Naive B cell (primary cell): Measurements from ENCODE around the gene OR10V1. TPM values are rescaled to one million over a fixed set of nuclear protein-coding genes. Genes with fewer than 3 reads are reported as not detected.

Experiments
- ATAC-seq, 2 donors: fragments of 150-1000 bp; cut with Tn5 transposase; 2 replicates each; pipeline ENCODE4 v1.10.0; 2021; ENCODE audit warnings: low read depth in 2 of 2, mild to moderate bottlenecking in 2 of 2, moderate library complexity in 2 of 2
- DNase-seq: peaks from one replicate; pipeline ENCODE4 v3.0.0; 2022
- H3K27ac Mint-ChIP-seq, 6 donors: one replicate each; pipeline ENCODE4 v1.8.0; 2020 to 2022; ENCODE audit warnings: mild to moderate bottlenecking in 6 of 6, mixed read lengths in 6 of 6, moderate library complexity in 5 of 6, inconsistent platforms in 2 of 6
- H3K27me3 Mint-ChIP-seq, 3 donors: one replicate each; pipeline ENCODE4 v1.8.0; 2021 to 2022; ENCODE audit warnings: mixed read lengths in 3 of 3, mild to moderate bottlenecking in 1 of 3
- H3K36me3 Mint-ChIP-seq, 2 donors: one replicate each; pipeline ENCODE4 v1.8.0; 2020 to 2022; ENCODE audit warnings: mixed read lengths in 2 of 2, inconsistent platforms in 1 of 2, mild to moderate bottlenecking in 1 of 2
- H3K4me1 Mint-ChIP-seq, 3 donors: one replicate each; pipeline ENCODE4 v1.8.0; 2020 to 2022; ENCODE audit warnings: mixed read lengths in 3 of 3, inconsistent platforms in 1 of 3, mild to moderate bottlenecking in 1 of 3, moderate library complexity in 1 of 3
- H3K4me3 Mint-ChIP-seq, 8 donors: one replicate each; pipeline ENCODE4 v1.8.0; 2020 to 2022; ENCODE audit warnings: mild to moderate bottlenecking in 8 of 8, mixed read lengths in 8 of 8, moderate library complexity in 8 of 8, inconsistent platforms in 2 of 8
- H3K9me3 Mint-ChIP-seq, 7 donors: one replicate each; pipeline ENCODE4 v1.8.0; 2020 to 2022; ENCODE audit warnings: mixed read lengths in 7 of 7, mild to moderate bottlenecking in 5 of 7, inconsistent platforms in 2 of 7, moderate library complexity in 1 of 7
- polyA plus RNA-seq, 6 donors: library from polyadenylated mRNA; unstranded; fragments of 300-500 nt; fragmentation: Illumina TruSeq; gene quantifications; one replicate each; pipeline ENCODE4 v1.2.3, GENCODE V29; 2021; ENCODE audit warnings: low read depth in 6 of 6

The OR10V1 gene
- polyA plus RNA-seq, result not detected

- no peaks in the 10 kb centered on the region for H3K9me3 Mint-ChIP-seq
Measured at GRCh38 chr11:59713745-59714144, at the start of gene OR10V1. Gene OR10V1 (minus strand): TSS chr11:59713845. CDS start chr11:59713845, 0 bp downstream.

GRCh38 chr11:59761993-59762392 lies 48.3 kb upstream of the OR10V1 start:
- peak overlapping the region in 1 of 6 donors; percentile 12 for H3K27ac Mint-ChIP-seq
- no peak for DNase-seq
- H3K27me3 Mint-ChIP-seq, result no peaks in the 10 kb centered on the region
- H3K36me3 Mint-ChIP-seq, result peaks cover 4 to 10% of the 10 kb centered on the region in 2 donors
- no peak for ATAC-seq
- H3K9me3 Mint-ChIP-seq, result no peaks in the 10 kb centered on the region
- peaks cover 10 to 22% (median 19%) of the 10 kb centered on the region in 3 donors for H3K4me1 Mint-ChIP-seq
- peak overlapping the region in 1 of 8 donors; percentile 31 for H3K4me3 Mint-ChIP-seq

More at GRCh38 chr11:59713745-59714144, at the start of gene OR10V1:
- ATAC-seq (no peak), DNase-seq (no peak)
- Mint-ChIP-seq H3K4me1 (no peaks in the 10 kb centered on the region), H3K27ac (no peak within 1 kb of the TSS), H3K4me3 (no peak within 1 kb of the TSS), H3K36me3 (no peaks in the 10 kb centered on the region), H3K27me3 (peaks cover 16 to 37% (median 29%) of the 10 kb centered on the region in 3 donors)

- Mint-ChIP-seq H3K36me3 (peaks cover 4 to 10% of the 10 kb centered on the region in 2 donors), H3K27me3 (no peaks in the 10 kb centered on the region), H3K9me3 (no peaks in the 10 kb centered on the region), H3K27ac (peak overlapping the region in 1 of 6 donors; percentile 40), H3K4me1 (peaks cover 22 to 30% (median 25%) of the 10 kb centered on the region in 3 donors), H3K4me3 (peak overlapping the region in 1 of 8 donors; percentile 4)
- DNase-seq, result no peak
- no peak for ATAC-seq
Measured at GRCh38 chr11:59760771-59761170, 47.1 kb upstream of the OR10V1 start.

- peaks cover 4 to 10% of the 10 kb centered on the region in 2 donors for H3K36me3 Mint-ChIP-seq
- no peak overlapping the region for H3K27ac Mint-ChIP-seq
- ATAC-seq (no peak), DNase-seq (no peak)
- no peaks in the 10 kb centered on the region for H3K27me3 Mint-ChIP-seq
- no peaks in the 10 kb centered on the region for H3K9me3 Mint-ChIP-seq
- H3K4me1 Mint-ChIP-seq, result peaks cover 16 to 28% (median 25%) of the 10 kb centered on the region in 3 donors
- H3K4me3 Mint-ChIP-seq, result no peak overlapping the region
Measured at GRCh38 chr11:59759900-59760299, 46.3 kb upstream of the OR10V1 start.

GRCh38 chr11:59758401-59759037 lies 44.9 kb upstream of the OR10V1 start:
- H3K36me3 Mint-ChIP-seq, result peaks cover 4 to 10% of the 10 kb centered on the region in 2 donors
- ATAC-seq (no peak), DNase-seq (no peak)
- peak overlapping the region in 2 of 8 donors; percentile 35 to 82 for H3K4me3 Mint-ChIP-seq
- H3K27ac Mint-ChIP-seq, result peak overlapping the region in 1 of 6 donors; percentile 30
- peaks cover 24 to 35% (median 35%) of the 10 kb centered on the region in 3 donors for H3K4me1 Mint-ChIP-seq
- no peaks in the 10 kb centered on the region for H3K9me3 Mint-ChIP-seq
- H3K27me3 Mint-ChIP-seq, result no peaks in the 10 kb centered on the region

GRCh38 chr11:59756845-59757244 lies 43.2 kb upstream of the OR10V1 start:
- Mint-ChIP-seq H3K4me3 (peak overlapping the region in 6 of 8 donors; percentile 10 to 96 (median 84)), H3K36me3 (no peaks in the 10 kb centered on the region), H3K9me3 (no peaks in the 10 kb centered on the region), H3K27ac (peak overlapping the region in 4 of 6 donors; percentile 20 to 47 (median 29)), H3K27me3 (no peaks in the 10 kb centered on the region), H3K4me1 (peaks cover 24 to 35% (median 30%) of the 10 kb centered on the region in 3 donors)
- ATAC-seq (no peak), DNase-seq (no peak)

- no peaks in the 10 kb centered on the region for H3K27me3 Mint-ChIP-seq
- no peak for DNase-seq
- no peak for ATAC-seq
- H3K27ac Mint-ChIP-seq, result peak overlapping the region in 3 of 6 donors; percentile 11 to 47 (median 20)
- H3K36me3 Mint-ChIP-seq, result no peaks in the 10 kb centered on the region
- H3K9me3 Mint-ChIP-seq, result no peaks in the 10 kb centered on the region
- H3K4me1 Mint-ChIP-seq, result peaks cover 24 to 35% (median 30%) of the 10 kb centered on the region in 3 donors
- peak overlapping the region in 7 of 8 donors; percentile 10 to 96 (median 86) for H3K4me3 Mint-ChIP-seq
Measured at GRCh38 chr11:59756558-59756840, 42.9 kb upstream of the OR10V1 start.

GRCh38 chr11:59755701-59756557 lies 42.3 kb upstream of the OR10V1 start:
- Mint-ChIP-seq H3K9me3 (no peaks in the 10 kb centered on the region), H3K4me3 (peak overlapping the region; percentile 82 to 96 (median 90)), H3K27ac (peak overlapping the region in 5 of 6 donors; percentile 20 to 88 (median 73)), H3K36me3 (no peaks in the 10 kb centered on the region), H3K27me3 (peaks cover 0 to under 1% (median 0%) of the 10 kb centered on the region in 3 donors), H3K4me1 (peaks cover 24 to 35% (median 30%) of the 10 kb centered on the region in 3 donors)
- ATAC-seq (peak; percentile 25 to 27), DNase-seq (no peak)

GRCh38 chr11:59754859-59755700 lies 41.4 kb upstream of the OR10V1 start, which contains the start of gene STX3:
Gene STX3 (plus strand): TSS chr11:59755376. CDS start chr11:59755606, 230 bp downstream.
- no peaks in the 10 kb centered on the region for H3K9me3 Mint-ChIP-seq
- DNase-seq (peak; percentile 68), ATAC-seq (peak; percentile 78 to 81)
- peak within 1 kb of the TSS; percentile 92 to 99 (median 96) for H3K4me3 Mint-ChIP-seq
- peaks cover 24 to 35% (median 30%) of the 10 kb centered on the region in 3 donors for H3K4me1 Mint-ChIP-seq
- peaks cover 0 to 7% (median 0%) of the 10 kb centered on the region in 3 donors for H3K27me3 Mint-ChIP-seq
- H3K27ac Mint-ChIP-seq, result peak within 1 kb of the TSS in 5 of 6 donors; percentile 60 to 96 (median 87)
- H3K36me3 Mint-ChIP-seq, result no peaks in the 10 kb centered on the region

GRCh38 chr11:59754494-59754858 lies 40.8 kb upstream of the OR10V1 start:
- Mint-ChIP-seq H3K27ac (peak overlapping the region in 3 of 6 donors; percentile 60 to 96 (median 87)), H3K36me3 (no peaks in the 10 kb centered on the region), H3K27me3 (peaks cover 0 to 8% (median 1%) of the 10 kb centered on the region in 3 donors), H3K9me3 (no peaks in the 10 kb centered on the region), H3K4me3 (peak overlapping the region; percentile 92 to 99 (median 96)), H3K4me1 (peaks cover 24 to 35% (median 27%) of the 10 kb centered on the region in 3 donors)
- DNase-seq (peak; percentile 52), ATAC-seq (peak; percentile 62 to 63)

GRCh38 chr11:59753650-59754493 lies 40.2 kb upstream of the OR10V1 start:
- peak overlapping the region; percentile 7 to 96 (median 82) for H3K27ac Mint-ChIP-seq
- peak; percentile 64 to 72 for ATAC-seq
- H3K9me3 Mint-ChIP-seq, result no peaks in the 10 kb centered on the region
- DNase-seq, result peak; percentile 77
- H3K4me3 Mint-ChIP-seq, result peak overlapping the region; percentile 92 to 99 (median 96)
- H3K4me1 Mint-ChIP-seq, result peaks cover 24 to 35% (median 26%) of the 10 kb centered on the region in 3 donors
- H3K27me3 Mint-ChIP-seq, result peaks cover 0 to 14% (median 7%) of the 10 kb centered on the region in 3 donors
- no peaks in the 10 kb centered on the region for H3K36me3 Mint-ChIP-seq

- ATAC-seq (no peak), DNase-seq (no peak)
- no peak overlapping the region for H3K27ac Mint-ChIP-seq
- H3K4me1 Mint-ChIP-seq, result no peaks in the 10 kb centered on the region
- no peaks in the 10 kb centered on the region for H3K36me3 Mint-ChIP-seq
- H3K27me3 Mint-ChIP-seq, result peaks cover 8 to 24% (median 15%) of the 10 kb centered on the region in 3 donors
- H3K9me3 Mint-ChIP-seq, result no peaks in the 10 kb centered on the region
- no peak overlapping the region for H3K4me3 Mint-ChIP-seq
Measured at GRCh38 chr11:59746111-59746510, 32.5 kb upstream of the OR10V1 start.
